NCI-H2227 (cell line): ENCODE data around the gene MGLL.
A peak's percentile ranks its signal among the peaks of the same experiment; 100 is the strongest.

Source experiments
- DNase-seq: peaks from one replicate; lab custom pipeline; 2025; ENCODE audit not compliant: unreplicated experiment; lab: John Stamatoyannopoulos, UW

MGLL gene

DNA sequence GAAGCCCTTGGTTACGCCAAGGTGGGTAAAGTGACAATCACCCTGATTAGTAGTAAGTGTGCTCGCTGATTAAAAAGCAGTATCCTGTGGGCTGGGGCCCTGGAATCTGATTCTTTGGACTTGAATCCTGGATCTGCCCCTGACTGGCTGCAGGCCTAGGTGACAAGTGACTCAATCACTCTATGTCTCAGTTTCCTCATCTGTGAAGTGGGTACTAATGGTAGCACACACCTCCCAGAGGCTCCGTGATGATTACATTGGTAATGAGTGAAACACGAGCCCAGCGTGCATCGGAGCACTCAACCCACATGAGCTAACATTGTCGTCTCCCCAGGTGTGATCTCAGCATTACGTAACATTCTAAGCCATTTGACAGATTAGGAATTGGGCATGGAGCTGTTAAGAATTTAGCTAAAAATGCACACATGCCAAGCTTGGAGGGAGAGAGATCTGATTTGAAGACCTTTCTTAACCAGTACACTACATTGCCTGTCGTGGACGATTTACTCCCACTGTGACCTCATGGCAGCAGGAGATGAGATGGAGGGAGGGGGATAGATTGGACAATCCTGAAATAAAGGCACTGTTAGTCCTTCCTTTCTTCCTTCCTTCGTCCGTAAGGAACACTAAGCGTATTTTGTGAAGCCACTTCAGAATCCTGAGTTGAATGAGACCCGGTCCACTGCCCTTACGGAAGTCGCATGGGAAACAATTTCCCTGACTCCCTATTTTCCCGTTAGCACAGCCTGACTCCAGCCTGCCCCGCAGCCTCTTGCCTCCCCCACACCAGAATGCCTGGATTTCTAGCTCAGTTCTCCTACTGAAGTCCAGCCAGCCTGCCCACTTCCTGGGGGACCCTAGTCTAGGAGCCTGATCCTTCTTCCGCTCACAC, 32.1 kb downstream of the MGLL start:
- no peak for DNase-seq

DNA sequence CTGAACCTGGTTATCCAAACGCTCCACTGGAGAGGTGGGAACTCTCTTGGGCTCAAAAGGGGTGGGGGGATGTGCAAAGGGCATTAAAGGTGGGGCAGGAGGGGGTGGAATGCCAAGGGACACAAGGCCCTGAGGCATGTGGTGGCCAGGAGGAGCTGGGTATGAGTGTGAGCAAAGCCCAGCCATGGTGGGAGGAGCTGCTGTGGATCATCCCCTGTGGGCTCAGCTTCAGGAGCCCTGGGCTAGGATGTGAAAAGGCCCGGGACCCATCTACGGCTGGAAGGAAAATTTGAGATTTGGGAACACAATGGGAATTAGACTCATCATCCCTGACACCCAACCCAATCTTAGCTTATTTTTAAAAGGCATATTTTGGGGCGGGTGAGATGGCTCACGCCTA, 33.3 kb downstream of the MGLL start:
- no peak for DNase-seq

DNA sequence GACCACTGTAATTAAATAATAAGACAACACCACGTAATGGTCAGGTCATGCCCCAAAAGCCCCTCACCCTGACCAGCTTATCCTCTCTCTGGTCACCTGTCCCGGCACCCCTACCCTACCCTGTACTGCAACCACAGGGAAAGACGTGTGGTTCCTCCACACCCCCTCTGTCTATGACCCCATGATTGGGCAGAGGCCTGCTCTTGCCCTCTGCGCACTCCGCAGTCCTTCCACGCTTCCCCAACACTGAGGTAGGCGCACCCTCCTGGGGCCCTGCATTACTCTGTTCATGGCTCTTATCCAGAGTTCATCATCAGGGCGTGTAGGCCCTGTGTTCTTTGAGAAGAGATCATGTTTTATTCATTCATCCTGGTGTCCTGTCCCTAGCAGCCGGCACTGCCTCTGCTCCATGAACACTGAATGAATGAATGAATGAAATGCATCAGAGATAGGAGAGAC, 33.8 kb downstream of the MGLL start:
- DNase-seq = no peak

DNA sequence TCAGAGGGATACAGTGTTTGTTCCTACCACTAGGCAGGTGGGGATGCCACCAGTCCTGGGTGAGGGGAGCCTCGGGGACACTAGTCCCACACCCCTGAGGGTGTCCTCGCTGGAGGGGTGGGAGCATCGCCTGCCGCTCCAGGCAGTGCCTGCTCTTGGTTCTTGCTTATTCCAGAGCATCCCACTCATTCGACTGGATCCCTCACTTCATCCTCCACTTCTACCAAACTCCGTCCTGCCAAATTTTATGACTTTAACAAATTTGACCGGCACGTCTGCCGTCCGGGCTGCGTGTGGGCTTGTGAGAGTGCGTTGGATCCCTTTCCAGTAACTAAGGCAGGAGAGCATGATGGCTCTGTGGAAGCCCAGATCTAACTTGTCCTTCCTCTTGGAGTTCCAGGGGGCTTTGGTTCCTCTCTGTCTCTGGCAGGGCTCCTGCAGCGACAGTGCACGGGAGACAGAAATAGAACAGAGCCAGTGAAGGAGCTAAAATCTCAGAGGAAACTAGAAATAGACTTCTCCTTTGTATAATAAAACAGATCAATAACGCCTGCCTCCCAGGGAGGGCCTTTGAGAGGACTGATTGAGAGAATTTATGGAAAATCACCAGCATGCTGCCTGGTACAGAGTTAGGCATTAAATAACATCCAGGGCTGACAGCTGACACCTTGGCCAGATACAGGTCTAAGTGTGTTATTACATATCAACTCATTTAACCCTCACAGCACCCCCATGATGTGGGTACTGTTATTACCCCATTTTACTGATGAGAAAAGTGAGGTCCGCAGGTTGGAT, 34.5 kb downstream of the MGLL start:
- no peak for DNase-seq

DNA sequence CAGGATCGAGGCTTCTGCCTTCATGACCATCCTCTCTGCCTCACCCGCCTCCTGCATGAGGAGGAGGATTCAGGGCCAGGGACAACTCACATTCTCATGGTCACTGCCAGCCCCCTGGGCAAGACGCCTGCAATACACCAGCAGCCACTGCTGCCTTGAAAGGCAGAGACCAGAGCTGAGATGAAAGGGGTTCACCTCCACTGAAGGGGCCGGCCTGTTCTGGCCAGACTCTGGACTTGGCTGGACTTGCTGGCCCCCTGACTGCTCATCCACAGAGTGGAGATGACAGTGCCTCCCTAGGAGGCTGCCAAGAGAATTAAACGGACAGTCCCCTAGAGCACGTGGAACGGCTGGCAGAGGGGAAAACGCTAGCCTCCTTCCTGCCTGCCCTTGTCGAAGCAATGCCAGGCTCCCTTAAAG, 35.2 kb downstream of the MGLL start:
- DNase-seq = no peak

DNA sequence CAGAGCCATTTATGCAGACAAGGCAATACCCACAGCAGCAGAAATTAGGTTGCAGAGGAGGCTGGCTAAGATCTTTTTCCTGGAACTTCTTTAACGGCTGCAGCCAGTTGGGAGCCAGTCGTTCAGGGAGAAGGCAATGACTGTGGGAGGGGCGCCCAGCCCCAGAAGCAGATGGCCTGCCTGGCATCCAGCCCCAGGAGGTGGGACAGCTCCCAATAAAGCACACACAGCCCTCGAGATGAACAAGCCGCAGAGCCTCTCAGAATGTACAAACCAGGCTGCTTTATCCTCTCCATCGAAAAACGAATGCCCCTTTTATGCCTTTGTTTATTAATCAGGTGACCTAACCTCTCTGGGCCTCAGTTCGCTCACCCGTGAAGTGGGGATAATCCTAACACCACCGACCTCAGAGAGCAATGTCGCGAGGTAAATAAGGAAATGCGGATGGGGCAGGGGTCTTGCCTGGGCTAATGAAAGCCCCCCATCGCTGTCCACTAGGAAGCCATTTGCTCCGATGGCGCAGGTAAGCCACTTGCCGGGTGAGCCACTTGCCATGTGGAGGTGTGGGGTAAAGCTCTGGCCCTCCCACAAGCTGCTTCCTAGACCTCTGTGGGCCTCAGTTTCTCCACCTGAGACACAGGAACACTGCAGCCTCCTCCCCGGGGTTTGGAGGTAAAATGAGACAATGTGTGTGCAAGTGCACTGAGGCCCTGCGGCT, 35.8 kb downstream of the MGLL start:
- peak; percentile 19 for DNase-seq

DNA sequence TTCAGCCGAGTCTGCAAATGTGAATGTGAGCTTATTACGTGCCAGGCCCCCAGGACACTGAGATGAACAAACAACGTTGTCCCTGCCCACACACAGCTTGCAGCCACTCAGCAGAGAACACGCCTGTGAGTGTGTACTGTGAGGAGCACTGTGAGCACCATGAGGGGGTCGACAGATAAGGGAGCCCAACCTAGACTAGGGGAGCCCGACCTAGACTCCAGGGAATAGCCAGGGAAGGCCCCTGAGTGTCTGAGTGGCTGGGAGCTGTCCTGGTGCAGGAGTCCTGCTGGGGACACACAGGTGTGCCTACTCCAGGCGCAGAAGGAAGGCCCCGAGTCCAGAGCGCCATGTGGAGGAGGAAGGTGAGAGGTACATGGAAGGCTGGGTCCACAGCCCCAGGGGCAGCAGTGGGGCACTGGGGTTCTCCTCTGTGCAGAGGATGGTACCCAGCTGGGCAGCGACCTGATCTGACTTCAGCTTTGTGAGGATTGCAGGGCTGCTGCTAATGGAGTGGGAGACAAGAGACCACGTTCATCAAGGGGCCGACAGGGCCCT, 36.5 kb downstream of the MGLL start:
- no peak for DNase-seq

DNA sequence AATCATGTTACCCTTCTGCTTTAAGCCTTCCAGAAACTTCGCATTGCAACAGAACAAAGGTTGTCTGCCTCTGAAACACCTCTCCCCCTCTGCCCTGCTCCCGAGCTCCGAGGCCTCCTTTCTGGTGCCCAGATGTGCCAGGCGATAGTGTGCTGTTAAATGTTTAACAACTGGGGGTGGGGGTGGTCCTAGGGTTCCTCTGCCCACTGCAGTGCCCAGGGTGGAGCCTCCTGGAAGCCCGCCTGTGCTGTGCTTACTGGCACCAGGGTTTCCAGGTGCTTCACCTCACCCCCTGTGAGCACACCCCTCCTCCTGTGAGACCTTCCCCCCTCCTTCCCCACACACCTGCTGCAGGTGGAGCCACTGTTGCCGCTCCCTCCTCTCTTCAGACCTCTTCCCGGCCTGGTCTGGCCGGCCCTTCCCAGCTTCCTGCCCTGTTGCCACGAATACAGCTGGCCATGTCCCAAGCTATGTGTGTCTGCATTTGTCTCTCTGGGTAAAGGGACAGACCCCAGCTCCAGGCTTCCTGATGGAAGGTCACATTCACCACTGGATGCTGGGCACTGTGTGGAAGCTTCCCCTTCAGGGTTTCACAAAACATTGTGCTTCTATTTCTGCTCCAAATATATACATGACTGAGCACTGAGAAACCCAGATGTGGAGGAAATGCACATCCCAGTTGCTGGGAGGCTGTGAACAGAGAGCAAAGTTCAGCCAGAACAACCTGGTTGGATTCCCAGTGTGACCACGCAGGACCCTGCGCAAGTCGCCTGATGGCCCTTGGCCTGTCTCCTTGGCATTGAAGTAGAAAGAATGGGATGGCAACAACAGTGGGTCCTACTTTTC, 37.2 kb downstream of the MGLL start:
- DNase-seq = no peak

DNA sequence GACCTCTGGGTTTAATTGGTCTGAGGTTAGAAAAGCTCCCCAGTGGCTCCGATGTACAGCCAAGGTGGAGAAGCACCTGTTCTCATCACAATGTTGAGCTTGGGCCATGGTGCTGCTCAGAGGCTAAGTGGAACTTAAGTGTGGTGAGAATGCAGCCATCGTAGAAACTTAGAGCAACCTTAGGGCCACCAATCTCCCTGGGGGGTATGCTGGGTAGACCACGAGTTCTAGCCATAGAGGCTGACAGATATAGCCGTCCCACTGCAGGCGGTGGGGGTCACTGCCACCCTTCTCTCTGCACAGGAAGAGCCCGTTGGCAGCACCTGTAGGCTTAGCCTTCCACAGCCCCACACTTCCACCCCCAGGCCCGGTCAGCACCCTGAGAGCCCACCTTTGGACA, 38.0 kb downstream of the MGLL start:
- no peak for DNase-seq

DNA sequence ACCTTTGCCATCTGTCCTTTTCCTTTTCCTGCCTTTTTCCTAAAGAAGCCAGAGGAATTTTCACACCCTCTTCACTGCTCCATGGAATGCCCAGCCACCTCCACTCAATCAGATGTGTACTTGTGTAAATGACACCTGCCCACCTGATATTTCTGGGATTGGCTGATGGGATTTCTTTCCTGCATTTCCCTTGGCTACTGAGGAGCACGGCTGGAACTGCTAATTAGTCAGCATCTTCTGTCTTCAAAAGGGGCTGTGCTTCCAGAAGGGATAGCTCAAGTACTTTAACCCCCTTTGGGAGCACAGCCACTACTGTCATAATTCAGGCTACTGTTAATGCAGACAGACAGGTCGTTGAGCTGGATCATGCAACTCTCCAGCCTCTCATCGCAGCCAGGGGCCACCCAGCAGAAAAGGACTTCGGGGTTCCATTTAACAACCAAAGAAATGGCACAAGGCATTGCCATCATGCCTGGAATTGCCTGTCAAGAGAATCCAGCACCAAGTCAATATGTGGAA, 38.6 kb downstream of the MGLL start:
- DNase-seq = peak; percentile 23

DNA sequence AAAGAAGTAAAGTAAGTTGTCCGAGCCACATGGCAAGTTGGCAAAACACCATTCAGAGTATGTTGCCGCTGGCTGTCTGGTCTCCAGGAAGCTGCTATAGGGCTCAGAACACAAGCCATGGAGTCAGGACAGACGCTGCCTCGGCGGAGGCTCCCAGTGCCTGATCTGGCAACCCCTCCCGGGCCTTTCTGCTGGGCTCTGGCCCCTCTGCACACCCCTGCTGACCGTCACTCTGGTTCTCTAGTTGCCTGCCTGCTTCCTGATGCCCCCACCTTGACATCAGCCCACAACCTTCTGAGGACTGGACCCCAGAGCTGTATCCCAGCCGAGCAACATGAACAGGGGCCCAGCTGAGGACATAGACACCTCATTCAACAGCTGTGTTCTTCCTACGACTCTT, 39.1 kb downstream of the MGLL start:
- DNase-seq = no peak

DNA sequence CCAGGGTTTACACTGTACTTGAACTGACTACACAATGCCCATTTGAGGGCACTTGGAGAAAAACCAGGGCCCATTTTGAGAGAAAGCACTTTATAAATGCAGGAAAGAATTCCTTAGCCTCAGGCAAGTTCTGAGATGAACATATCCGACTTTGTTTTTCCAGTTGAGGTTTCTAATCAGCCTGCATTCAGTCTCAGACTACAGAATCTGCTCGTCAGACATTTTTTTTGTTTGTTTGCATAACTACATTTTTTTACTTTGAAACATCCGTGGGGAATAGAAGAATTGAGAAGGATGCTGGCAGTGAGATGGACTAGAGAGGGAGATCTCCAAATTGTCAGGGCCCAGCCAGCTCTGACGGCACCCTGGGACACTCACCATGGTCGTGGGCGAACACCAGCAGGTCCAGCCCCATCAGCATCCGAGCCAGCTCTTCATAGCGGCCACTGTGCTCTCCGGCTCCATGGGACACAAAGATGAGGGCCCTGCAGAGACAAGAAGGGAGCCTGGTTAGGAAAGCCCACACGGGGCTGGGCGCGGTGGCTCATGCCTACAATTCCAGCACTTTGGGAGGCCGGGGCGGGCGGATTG, 40.8 kb downstream of the MGLL start:
- DNase-seq = no peak

DNA sequence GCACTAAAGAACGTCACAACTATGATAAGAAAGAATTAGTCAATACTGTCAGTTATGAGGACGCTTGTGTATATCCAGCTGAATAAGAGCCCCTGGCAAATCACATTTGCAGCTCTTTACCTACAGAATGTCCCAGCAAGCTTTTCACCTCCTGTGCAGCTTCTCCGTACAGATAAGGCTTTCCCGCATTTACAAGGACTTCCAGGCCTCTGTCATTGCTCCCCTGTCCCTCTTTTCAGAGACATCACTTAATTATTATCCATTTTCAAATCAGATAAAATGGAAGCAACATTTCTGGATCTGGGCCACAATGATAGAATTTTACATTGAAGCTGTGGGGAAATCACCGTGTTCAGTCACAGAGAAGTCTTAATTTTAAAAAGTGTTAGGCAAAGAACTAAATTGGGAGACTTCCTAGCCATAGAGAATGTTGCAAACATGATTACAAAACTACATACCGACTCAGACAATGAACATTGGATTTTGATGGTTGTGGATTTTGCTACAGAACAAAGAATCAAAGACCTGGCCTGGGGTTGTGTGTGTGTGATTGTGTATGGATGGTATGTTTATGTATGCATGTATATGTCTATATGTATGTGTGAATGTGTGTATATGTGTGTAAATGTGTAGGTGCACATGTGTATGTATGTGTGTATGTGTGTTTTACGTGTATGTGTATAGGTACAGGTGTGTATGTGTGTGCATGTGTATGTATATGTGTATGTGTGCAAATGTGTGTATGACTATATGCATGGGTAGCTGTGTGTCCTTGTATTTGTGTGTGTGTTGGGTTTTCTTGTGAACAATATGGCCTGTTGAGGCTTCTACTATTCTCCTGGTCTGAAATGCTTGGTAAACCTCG, 41.5 kb downstream of the MGLL start:
- DNase-seq = no peak

DNA sequence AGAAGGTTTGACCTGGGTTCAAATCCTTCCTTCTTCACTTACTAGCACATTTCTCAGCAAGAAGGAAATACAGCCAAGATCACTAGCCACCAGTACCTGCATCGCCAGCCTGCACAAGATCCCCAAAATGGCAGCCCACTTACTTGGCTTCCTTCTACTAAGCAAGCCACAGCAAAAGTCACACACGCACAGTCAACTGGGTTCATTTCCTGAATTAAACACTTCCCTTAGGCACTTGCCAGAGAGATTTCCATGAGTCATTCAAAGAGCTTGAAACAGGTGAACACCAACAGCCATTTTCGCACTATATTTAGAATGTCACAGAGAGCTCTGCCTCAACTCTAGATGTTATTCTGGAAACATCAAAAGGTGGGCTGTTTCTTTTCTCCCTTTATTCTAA, 42.6 kb downstream of the MGLL start:
- no peak for DNase-seq

DNA sequence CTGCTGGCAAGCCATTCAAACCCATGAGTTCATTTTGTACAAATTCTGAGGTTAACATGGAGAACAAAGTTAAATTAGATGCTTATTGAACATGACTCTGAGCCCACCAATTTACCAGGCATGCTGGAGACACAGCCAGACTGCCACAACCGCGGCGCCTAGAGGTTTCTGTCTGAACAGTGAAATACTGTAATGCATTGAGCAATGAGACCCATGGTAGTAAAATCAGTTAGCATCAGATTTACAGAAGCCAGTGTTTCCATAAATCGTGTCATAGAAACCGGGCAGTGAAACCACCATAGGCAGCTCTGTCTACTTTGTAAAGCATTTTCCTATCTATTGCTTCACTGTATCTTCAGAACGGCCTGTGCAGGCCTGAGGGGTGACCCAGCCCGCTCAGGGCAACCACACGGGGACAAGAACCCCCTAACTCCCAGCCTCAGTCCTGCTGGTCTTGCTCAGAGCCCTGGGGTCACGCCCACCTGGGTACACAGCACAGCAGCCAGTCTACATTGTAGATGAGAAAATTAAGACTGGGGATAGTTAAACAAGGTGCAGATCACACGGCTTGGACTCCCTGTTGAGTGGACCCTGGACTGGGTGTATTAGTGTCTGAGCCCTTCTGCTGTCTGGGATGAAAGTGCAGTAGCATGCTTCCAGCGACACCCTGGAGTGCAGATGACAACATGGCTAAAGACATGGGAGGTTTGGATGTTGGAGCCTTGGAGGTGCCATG, 44.2 kb downstream of the MGLL start:
- no peak for DNase-seq

DNA sequence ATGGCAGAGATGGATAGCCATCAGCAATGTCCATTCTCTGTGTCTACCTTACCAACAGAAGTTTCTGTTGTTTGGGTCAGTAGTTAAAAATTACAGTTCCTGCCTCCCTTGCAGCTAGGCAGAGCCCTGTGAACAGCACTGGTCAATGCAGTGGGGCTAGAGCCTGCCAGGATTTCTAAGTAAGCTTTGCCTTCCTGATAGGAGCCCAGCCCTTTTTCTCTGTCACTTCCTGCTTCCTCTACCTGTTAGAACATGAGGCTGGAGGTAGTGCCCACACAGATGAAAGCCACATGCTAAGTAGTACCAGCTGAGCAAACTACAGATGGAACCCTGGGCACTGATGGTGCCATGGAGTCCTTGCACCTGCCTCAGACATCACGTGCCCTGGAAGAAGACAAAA, 45.0 kb downstream of the MGLL start:
- DNase-seq = no peak

DNA sequence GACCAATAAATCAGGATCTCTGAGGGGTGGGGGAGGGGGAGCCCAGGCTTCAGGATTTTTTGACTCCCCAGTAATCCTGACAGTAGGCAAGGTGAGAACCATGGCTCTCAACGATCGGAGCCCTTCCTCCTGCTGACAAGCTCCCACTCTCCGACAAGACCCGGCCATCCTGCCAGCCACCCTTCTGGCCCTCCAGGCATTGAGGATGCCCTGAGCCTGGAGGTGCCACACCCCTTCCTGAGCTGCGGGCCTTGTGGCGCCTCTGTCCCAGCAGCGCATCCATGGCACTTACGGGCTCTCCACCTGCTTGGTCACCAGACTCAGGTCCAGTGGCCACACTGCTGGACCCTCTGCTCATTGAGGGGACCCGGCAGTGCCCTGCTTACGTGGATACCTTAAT, 46.0 kb downstream of the MGLL start:
- DNase-seq = no peak
